Esophagus (tissue), 2 donors: ENCODE results near the gene CMTM5. TPM values are rescaled to one million over a fixed set of nuclear protein-coding genes. Genes with fewer than 3 reads are reported as not detected.

ENCODE experiments used
- H3K27ac ChIP-seq, 2 donors: one replicate each; pipeline ENCODE4 v1.5.1; 2013; ENCODE audit warnings: low read depth in 2 of 2, mild to moderate bottlenecking in 2 of 2, inconsistent platforms in 1 of 2, low read length in 1 of 2, moderate library complexity in 1 of 2
- H3K27me3 ChIP-seq, 2 donors: one replicate each; pipeline ENCODE4 v1.6.1; 2013; ENCODE audit warnings: low read length in 2 of 2, control low read depth in 1 of 2, mild to moderate bottlenecking in 1 of 2; ENCODE audit not compliant: insufficient read depth in 2 of 2, control insufficient read depth in 1 of 2
- H3K36me3 ChIP-seq, 2 donors: one replicate each; pipeline ENCODE4 v1.6.1; 2013; ENCODE audit warnings: low read length in 1 of 2; ENCODE audit not compliant: control insufficient read depth in 2 of 2, insufficient read depth in 2 of 2
- H3K4me1 ChIP-seq, 2 donors: one replicate each; pipeline ENCODE4 v1.6.1; 2013; ENCODE audit warnings: low read length in 1 of 2; ENCODE audit not compliant: control insufficient read depth in 2 of 2, insufficient read depth in 2 of 2
- H3K4me3 ChIP-seq, 2 donors: one replicate each; pipeline ENCODE4 v1.5.1; 2013; ENCODE audit warnings: low read length in 2 of 2, mild to moderate bottlenecking in 2 of 2, low read depth in 1 of 2, moderate library complexity in 1 of 2
- H3K9me3 ChIP-seq, 2 donors: one replicate each; pipeline ENCODE4 v1.6.1; 2013; ENCODE audit warnings: mild to moderate bottlenecking in 2 of 2, low read depth in 1 of 2, low read length in 1 of 2, moderate library complexity in 1 of 2; ENCODE audit not compliant: control insufficient read depth in 2 of 2, insufficient read depth in 1 of 2
- whole genome bisulfite sequencing, 2 donors: extraction: QIAGEN DNeasy Blood & Tissue Kit; methylation state at CpG; one replicate each; pipeline ENCODE4 v1.1.7; 2013; 5-methylcytosine and 5-hydroxymethylcytosine counted together
- polyA plus RNA-seq, 2 donors: library from polyadenylated mRNA; stranded (reverse); fragments of 200-250 nt; gene quantifications; one replicate each; pipeline ENCODE4 v1.2.3, GENCODE V29; 2013
- donor health status: healthy with polysubstance abuse.
- donor health status: Bipolar disorder and iron deficiency.

CMTM5 gene
- polyA plus RNA-seq, 2 donors = 0.21 TPM; not detected in 1

GRCh38 chr14:23365036-23365731 lies 11.7 kb upstream of the CMTM5 start, which contains the start of gene EFS:
Gene EFS (minus strand): TSS chr14:23365172. CDS start chr14:23365025, 147 bp downstream.
- Histone ChIP-seq H3K4me3 (peak within 1 kb of the TSS; percentile 48 to 68), H3K27ac (peak within 1 kb of the TSS; percentile 99 to 100), H3K4me1 (peaks cover 7 to 16% of the 10 kb centered on the region in 2 donors), H3K36me3 (peaks cover 0 to 4% of the 10 kb centered on the region in 2 donors), H3K27me3 (no peaks in the 10 kb centered on the region), H3K9me3 (no peaks in the 10 kb centered on the region)
- 2 to 4% methylated on average over 66 to 74 of the region's 74 CpGs for WGBS, 2 donors

DNA sequence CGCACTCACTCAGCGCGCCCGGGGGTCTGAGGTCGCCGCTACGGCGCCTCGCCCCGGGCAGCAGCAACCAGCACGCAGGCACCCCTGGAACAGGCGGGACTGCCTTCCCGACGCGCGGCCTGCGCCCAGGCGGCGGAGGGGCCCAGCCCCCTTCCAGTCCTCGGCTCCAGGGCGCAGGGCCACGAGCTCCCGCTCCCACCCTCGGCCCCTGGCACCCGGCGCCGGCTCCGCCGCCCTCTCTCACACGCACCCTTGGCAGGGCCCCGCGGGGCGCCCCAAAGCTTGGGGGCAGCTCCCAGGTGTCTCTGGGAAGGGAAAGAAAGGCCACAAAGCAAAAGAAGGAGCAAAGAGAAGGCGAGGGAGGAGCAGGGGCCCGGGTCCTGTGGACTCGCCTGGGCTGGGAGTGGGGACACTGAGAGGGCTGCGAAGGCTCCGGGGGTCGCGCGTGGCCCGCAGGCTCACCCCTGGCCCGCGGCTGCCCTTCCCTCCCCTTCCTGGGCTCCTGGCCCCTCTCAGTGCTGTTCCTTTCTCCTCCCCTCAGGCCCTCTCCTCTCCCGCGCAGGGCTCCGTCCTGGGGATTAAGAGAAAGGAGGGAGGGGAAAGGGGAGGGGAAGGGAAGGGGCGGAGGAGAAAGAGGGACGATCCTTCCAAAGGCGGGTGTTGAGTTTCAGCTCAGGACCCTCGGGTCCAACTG lies 11.0 kb upstream of the CMTM5 start:
- Histone ChIP-seq H3K27ac (peak overlapping the region; percentile 99 to 100), H3K4me1 (peaks cover 2 to 18% of the 10 kb centered on the region in 2 donors), H3K36me3 (no peaks in the 10 kb centered on the region), H3K4me3 (peak overlapping the region; percentile 48 to 68), H3K9me3 (no peaks in the 10 kb centered on the region), H3K27me3 (no peaks in the 10 kb centered on the region)
- 1 to 4% methylated on average over 42 to 51 of the region's 51 CpGs for WGBS, 2 donors

DNA sequence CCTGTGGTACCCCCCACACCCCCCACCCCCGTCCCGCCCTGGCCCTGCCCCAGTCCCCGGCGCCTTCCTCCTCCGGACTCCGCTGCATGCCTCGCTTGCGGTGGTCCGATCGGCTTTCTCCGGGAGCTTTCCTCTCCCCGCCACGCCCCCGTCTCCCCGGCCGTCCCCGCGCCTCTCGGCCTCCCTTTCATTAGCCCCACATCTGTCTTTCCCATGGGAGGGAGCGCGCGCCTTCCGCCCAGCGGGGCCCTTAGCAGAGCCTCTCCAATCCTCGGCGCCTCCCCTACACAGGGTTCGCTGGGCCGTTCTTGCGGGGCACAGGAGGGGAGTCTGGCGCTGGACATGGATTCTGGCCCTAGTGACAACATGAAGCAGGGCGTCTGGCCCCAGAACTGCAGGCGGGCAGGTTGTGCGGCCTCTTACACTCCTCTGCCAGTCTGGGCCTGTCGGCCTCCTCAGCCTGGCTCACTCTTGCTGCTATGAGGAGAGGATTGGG lies 10.4 kb upstream of the CMTM5 start:
- no peaks in the 10 kb centered on the region for H3K27me3 ChIP-seq
- H3K36me3 ChIP-seq = no peaks in the 10 kb centered on the region
- peak overlapping the region; percentile 99 to 100 for H3K27ac ChIP-seq
- 16 to 23% methylated on average over 20 to 34 of the region's 34 CpGs for WGBS, 2 donors
- peaks cover 2 to 18% of the 10 kb centered on the region in 2 donors for H3K4me1 ChIP-seq
- no peaks in the 10 kb centered on the region for H3K9me3 ChIP-seq
- peak overlapping the region; percentile 15 to 48 for H3K4me3 ChIP-seq

GRCh38 chr14:23370221-23370620 lies 6.6 kb upstream of the CMTM5 start:
- no peak overlapping the region for H3K4me3 ChIP-seq
- no peaks in the 10 kb centered on the region for H3K36me3 ChIP-seq
- peak overlapping the region in 1 of 2 donors; percentile 36 for H3K27ac ChIP-seq
- peaks cover 2 to 13% of the 10 kb centered on the region in 2 donors for H3K4me1 ChIP-seq
- no peaks in the 10 kb centered on the region for H3K27me3 ChIP-seq
- WGBS, 2 donors = 56 to 58% methylated on average over 1 of the region's 1 CpG
- no peaks in the 10 kb centered on the region for H3K9me3 ChIP-seq

DNA sequence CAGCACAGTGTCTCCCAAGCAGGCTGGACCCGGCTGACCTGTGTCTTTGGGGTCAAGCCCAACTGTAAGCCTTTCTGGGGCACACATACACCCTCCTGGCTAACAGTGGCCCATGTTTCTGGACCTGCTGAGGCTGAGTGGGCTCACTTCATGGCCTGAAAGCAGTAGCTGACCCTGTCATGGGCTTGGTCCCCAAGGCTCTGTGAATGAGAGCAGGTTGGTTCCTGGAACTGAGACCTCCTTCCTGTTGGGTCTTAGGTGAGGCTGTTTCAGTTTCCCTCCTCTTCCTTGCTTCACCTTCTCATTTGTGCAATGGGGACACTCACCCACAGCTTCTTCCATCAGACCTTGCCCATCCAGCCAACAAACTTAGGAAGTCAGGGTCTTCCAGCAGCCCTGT lies 5.0 kb upstream of the CMTM5 start:
- 87 to 88% methylated on average over 1 of the region's 1 CpG for WGBS, 2 donors
- Histone ChIP-seq H3K36me3 (no peaks in the 10 kb centered on the region), H3K27me3 (no peaks in the 10 kb centered on the region), H3K27ac (no peak overlapping the region), H3K4me1 (peaks cover 2 to 8% of the 10 kb centered on the region in 2 donors), H3K4me3 (no peak overlapping the region), H3K9me3 (no peaks in the 10 kb centered on the region)

- H3K27me3 ChIP-seq = no peaks in the 10 kb centered on the region
- WGBS, 2 donors = 69 to 84% methylated on average over 2 of the region's 2 CpGs
- H3K36me3 ChIP-seq = no peaks in the 10 kb centered on the region
Observed at GRCh38 chr14:23372509-23372908, 4.3 kb upstream of the CMTM5 start, which contains the start of gene IL25. Gene IL25 (plus strand): TSS chr14:23372809.

GRCh38 chr14:23373041-23373440 lies 3.8 kb upstream of the CMTM5 start:
- Histone ChIP-seq H3K27me3 (no peaks in the 10 kb centered on the region), H3K9me3 (no peaks in the 10 kb centered on the region), H3K27ac (no peak overlapping the region), H3K4me3 (no peak overlapping the region), H3K36me3 (no peaks in the 10 kb centered on the region), H3K4me1 (peaks cover 0 to 6% of the 10 kb centered on the region in 2 donors)
- 92 to 96% methylated on average over 3 of the region's 3 CpGs for WGBS, 2 donors

More at GRCh38 chr14:23372509-23372908, 4.3 kb upstream of the CMTM5 start, which contains the start of gene IL25:
- Histone ChIP-seq H3K4me3 (no peak within 1 kb of the TSS), H3K27ac (no peak within 1 kb of the TSS), H3K4me1 (peaks cover 0 to 8% of the 10 kb centered on the region in 2 donors), H3K9me3 (no peaks in the 10 kb centered on the region)

DNA sequence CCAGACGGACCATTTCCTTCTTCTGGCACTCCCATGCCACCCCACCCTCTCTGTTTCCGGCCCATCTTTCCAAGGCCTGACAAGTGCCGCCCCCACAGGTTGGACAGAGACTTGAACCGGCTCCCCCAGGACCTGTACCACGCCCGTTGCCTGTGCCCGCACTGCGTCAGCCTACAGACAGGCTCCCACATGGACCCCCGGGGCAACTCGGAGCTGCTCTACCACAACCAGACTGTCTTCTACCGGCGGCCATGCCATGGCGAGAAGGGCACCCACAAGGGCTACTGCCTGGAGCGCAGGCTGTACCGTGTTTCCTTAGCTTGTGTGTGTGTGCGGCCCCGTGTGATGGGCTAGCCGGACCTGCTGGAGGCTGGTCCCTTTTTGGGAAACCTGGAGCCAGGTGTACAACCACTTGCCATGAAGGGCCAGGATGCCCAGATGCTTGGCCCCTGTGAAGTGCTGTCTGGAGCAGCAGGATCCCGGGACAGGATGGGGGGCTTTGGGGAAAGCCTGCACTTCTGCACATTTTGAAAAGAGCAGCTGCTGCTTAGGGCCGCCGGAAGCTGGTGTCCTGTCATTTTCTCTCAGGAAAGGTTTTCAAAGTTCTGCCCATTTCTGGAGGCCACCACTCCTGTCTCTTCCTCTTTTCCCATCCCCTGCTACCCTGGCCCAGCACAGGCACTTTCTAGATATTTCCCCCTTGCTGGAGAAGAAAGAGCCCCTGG lies 1.2 kb upstream of the CMTM5 start:
- 82 to 85% methylated on average over 21 of the region's 21 CpGs for WGBS, 2 donors
- Histone ChIP-seq H3K27ac (no peak overlapping the region), H3K4me3 (no peak overlapping the region), H3K9me3 (no peaks in the 10 kb centered on the region), H3K36me3 (no peaks in the 10 kb centered on the region), H3K4me1 (peaks cover 0 to 4% of the 10 kb centered on the region in 2 donors), H3K27me3 (no peaks in the 10 kb centered on the region)

GRCh38 chr14:23377198-23377550 lies 328 bp downstream of the CMTM5 start:
- Histone ChIP-seq H3K4me1 (peaks cover 0 to 4% of the 10 kb centered on the region in 2 donors), H3K27ac (no peak overlapping the region), H3K36me3 (no peaks in the 10 kb centered on the region), H3K27me3 (no peaks in the 10 kb centered on the region), H3K4me3 (no peak overlapping the region), H3K9me3 (no peaks in the 10 kb centered on the region)
- WGBS, 2 donors = 61 to 68% methylated on average over 11 of the region's 11 CpGs
